H9 (cell line): ENCODE measurements around the gene ANKS1B. TPM values are rescaled to one million over a fixed set of nuclear protein-coding genes. Genes with fewer than 3 reads are reported as not detected.
"Not testable (repeated sequence)": the region's sequence is repeated elsewhere in the genome, so short reads cannot be mapped to it uniquely, and the experiment has no call there.

Experiments
- DNase-seq: peaks from one replicate; pipeline ENCODE4 v3.0.0-alpha.2; 2017
- H2AFZ ChIP-seq: one replicate; pipeline ENCODE4 v1.6.1; 2013; ENCODE audit warnings: mild to moderate bottlenecking, low read length, control low read depth, moderate library complexity
- H2AK5ac ChIP-seq: 2 replicates; pipeline ENCODE4 v1.6.1; 2013; ENCODE audit warnings: low read length, control low read depth, mixed read lengths; ENCODE audit not compliant: insufficient read length
- H2BK120ac ChIP-seq: one replicate; pipeline ENCODE4 v1.6.1; 2013; ENCODE audit warnings: low read depth, mild to moderate bottlenecking, low read length, control low read depth, inconsistent platforms; ENCODE audit not compliant: poor library complexity, severe bottlenecking
- H2BK12ac ChIP-seq: 2 replicates; pipeline ENCODE4 v1.6.1; 2013; ENCODE audit warnings: low read length, control low read depth, mixed read lengths, low read depth; ENCODE audit not compliant: insufficient read length
- H2BK15ac ChIP-seq: 2 replicates; pipeline ENCODE4 v1.6.1; 2013; ENCODE audit warnings: low read depth, low read length, control low read depth
- H2BK20ac ChIP-seq: one replicate; pipeline ENCODE4 v1.6.1; 2013; ENCODE audit warnings: low read depth, mild to moderate bottlenecking, low read length, control low read depth, inconsistent platforms; ENCODE audit not compliant: poor library complexity, severe bottlenecking
- H2BK5ac ChIP-seq: 2 replicates; pipeline ENCODE4 v1.6.1; 2013; ENCODE audit warnings: low read length, control low read depth, mixed read lengths; ENCODE audit not compliant: insufficient read length
- H3K14ac ChIP-seq: 2 replicates; pipeline ENCODE4 v1.6.1; 2013; ENCODE audit warnings: low read length, control low read depth; ENCODE audit not compliant: insufficient read depth
- H3K18ac ChIP-seq: 2 replicates; pipeline ENCODE4 v1.6.1; 2013; ENCODE audit warnings: low read depth, mild to moderate bottlenecking, mixed read lengths, low read length, control low read depth; ENCODE audit not compliant: insufficient read length
- H3K23ac ChIP-seq: 2 replicates; pipeline ENCODE4 v1.6.1; 2013; ENCODE audit warnings: low read length, control low read depth, mixed read lengths, low read depth; ENCODE audit not compliant: insufficient read length
- H3K23me2 ChIP-seq: 2 replicates; pipeline ENCODE4 v1.6.1; 2013; ENCODE audit warnings: low read depth, mild to moderate bottlenecking, mixed read lengths, low read length, control low read depth; ENCODE audit not compliant: insufficient read length, poor library complexity, severe bottlenecking
- H3K27ac ChIP-seq: 2 replicates; pipeline ENCODE4 v1.5.1; 2013; ENCODE audit warnings: low read length, control low read depth, mixed read lengths, low read depth; ENCODE audit not compliant: insufficient read length
- H3K27me3 ChIP-seq: 2 replicates; pipeline ENCODE4 v1.6.1; 2013; ENCODE audit warnings: low read length, control low read depth, inconsistent platforms; ENCODE audit not compliant: insufficient read depth
- H3K4ac ChIP-seq: 2 replicates; pipeline ENCODE4 v1.6.1; 2013; ENCODE audit warnings: low read depth, mild to moderate bottlenecking, control low read depth, inconsistent platforms, low read length, moderate library complexity
- H3K4me1 ChIP-seq: 2 replicates; pipeline ENCODE4 v1.6.1; 2013; ENCODE audit warnings: low read length, control low read depth, inconsistent platforms; ENCODE audit not compliant: insufficient read depth
- H3K4me2 ChIP-seq: 2 replicates; pipeline ENCODE4 v1.6.1; 2013; ENCODE audit warnings: low read length, control low read depth, mixed read lengths; ENCODE audit not compliant: insufficient read length, insufficient read depth
- H3K56ac ChIP-seq: 2 replicates; pipeline ENCODE4 v1.6.1; 2013; ENCODE audit warnings: low read depth, mild to moderate bottlenecking, mixed read lengths, low read length, control low read depth; ENCODE audit not compliant: insufficient read length
- H3K79me1 ChIP-seq: 2 replicates; pipeline ENCODE4 v1.6.1; 2013; ENCODE audit warnings: low read depth, mild to moderate bottlenecking, moderate library complexity, low read length, control low read depth, inconsistent platforms; ENCODE audit not compliant: insufficient read depth, poor library complexity, severe bottlenecking
- H3K79me2 ChIP-seq: 2 replicates; pipeline ENCODE4 v1.6.1; 2013; ENCODE audit warnings: low read length, control low read depth, inconsistent platforms; ENCODE audit not compliant: insufficient read depth
- H3K9ac ChIP-seq: 2 replicates; pipeline ENCODE4 v1.6.1; 2013; ENCODE audit warnings: low read length, control low read depth, mixed read lengths; ENCODE audit not compliant: insufficient read length; ENCODE audit errors: extremely low read depth
- H3K9me3 ChIP-seq: one replicate; pipeline ENCODE4 v1.6.1; 2013; ENCODE audit warnings: low read depth, low read length, inconsistent platforms; ENCODE audit not compliant: control insufficient read depth
- H3T11ph ChIP-seq: one replicate; pipeline ENCODE4 v1.6.1; 2013; ENCODE audit warnings: mild to moderate bottlenecking, low read length, control low read depth, inconsistent platforms
- H4K20me1 ChIP-seq: one replicate; pipeline ENCODE4 v1.6.1; 2013; ENCODE audit not compliant: control insufficient read depth, insufficient read length, insufficient read depth
- H4K5ac ChIP-seq: 2 replicates; pipeline ENCODE4 v1.6.1; 2013; ENCODE audit warnings: low read depth, mild to moderate bottlenecking, mixed read lengths, low read length, control low read depth; ENCODE audit not compliant: insufficient read length
- H4K8ac ChIP-seq: replicated peaks from 2 replicates; pipeline ENCODE4 v1.6.1; 2013; ENCODE audit warnings: low read length, control low read depth, mixed read lengths, low read depth; ENCODE audit not compliant: insufficient read length
- H4K91ac ChIP-seq: 2 replicates; pipeline ENCODE4 v1.6.1; 2013; ENCODE audit warnings: low read depth, mild to moderate bottlenecking, moderate library complexity, mixed read lengths, low read length, control low read depth; ENCODE audit not compliant: insufficient read length
- H3K27ac Mint-ChIP-seq, 3 experiments: 2 replicates in 2 of 3; 3 replicates in 1 of 3; pipeline ENCODE4 v1.8.0; 2020 to 2021; ENCODE audit warnings: mixed read lengths in 3 of 3, mild to moderate bottlenecking in 1 of 3, moderate library complexity in 1 of 3
- H3K27me3 Mint-ChIP-seq: 2 replicates; pipeline ENCODE4 v1.8.0; 2021; ENCODE audit warnings: low read depth, mild to moderate bottlenecking, moderate library complexity, mixed read lengths
- H3K36me3 Mint-ChIP-seq, 3 experiments: 2 replicates in 2 of 3; 3 replicates in 1 of 3; pipeline ENCODE4 v1.8.0; 2020 to 2021; ENCODE audit warnings: low read depth in 3 of 3, mixed read lengths in 3 of 3; ENCODE audit not compliant: insufficient read depth in 1 of 3
- H3K4me1 Mint-ChIP-seq, 2 experiments: 2 replicates each; pipeline ENCODE4 v1.8.0; 2020; ENCODE audit warnings: mixed read lengths in 2 of 2
- H3K4me3 Mint-ChIP-seq, 2 experiments: 2 replicates in 1 of 2; 3 replicates in 1 of 2; pipeline ENCODE4 v1.8.0; 2020 to 2021; ENCODE audit warnings: mild to moderate bottlenecking in 2 of 2, mixed read lengths in 2 of 2, moderate library complexity in 1 of 2
- H3K9me3 Mint-ChIP-seq, 2 experiments: 2 replicates in 1 of 2; 3 replicates in 1 of 2; pipeline ENCODE4 v1.8.0; 2020; ENCODE audit warnings: mild to moderate bottlenecking in 2 of 2, mixed read lengths in 2 of 2, moderate library complexity in 1 of 2
- CTCF ChIP-seq: fragments of 200-600 bp; sonication (generic); conservative IDR thresholded peaks from 3 replicates; pipeline ENCODE4 v1.8.0; 2021; ENCODE audit warnings: antibody characterized with exemption, mild to moderate bottlenecking
- WGBS: extraction: QIAGEN DNeasy Blood & Tissue Kit; methylation state at CpG from one replicate; pipeline ENCODE4 v1.1.7; 2013; ENCODE audit warnings: missing lambda C conversion rate, low lambda C conversion rate, mixed read lengths; ENCODE audit not compliant: insufficient read length; ENCODE audit errors: extremely low coverage; 5-methylcytosine and 5-hydroxymethylcytosine counted together
- total RNA-seq: library from RNA; stranded (reverse); gene quantifications from 2 replicates; pipeline ENCODE4 v1.2.1, GENCODE V29; 2021

Gene ANKS1B
- total RNA-seq, 1 experiment from 2014 or later, result 4.1 TPM

- no peaks in the 10 kb centered on the region for H4K20me1 ChIP-seq
- H3K9me3 ChIP-seq, result no peaks in the 10 kb centered on the region
- no peak overlapping the region for H3K14ac ChIP-seq
- no peak overlapping the region for H2AFZ ChIP-seq
- no peak overlapping the region for H3T11ph ChIP-seq
- DNase-seq, result no peak
- H3K27ac Mint-ChIP-seq, result no peak overlapping the region
- no peak overlapping the region for H3K4ac ChIP-seq
- H3K23me2 ChIP-seq, result no peaks in the 10 kb centered on the region
- H3K9me3 Mint-ChIP-seq, result no peaks in the 10 kb centered on the region
- no peak overlapping the region for H4K91ac ChIP-seq
- WGBS, result no CpG with 5 or more reads among the region's 4 CpGs
- H2BK20ac ChIP-seq, result no peak overlapping the region
- H2BK120ac ChIP-seq, result no peak overlapping the region
- H3K4me3 Mint-ChIP-seq, result no peak overlapping the region
- H4K5ac ChIP-seq, result no peak overlapping the region
- peaks cover 2 to 7% of the 10 kb centered on the region in 2 experiments; a peak in 1 of 4 replicates for H3K4me1 Mint-ChIP-seq
- no peak overlapping the region for H3K56ac ChIP-seq
- no peaks in the 10 kb centered on the region for H3K4me1 ChIP-seq
- H3K36me3 Mint-ChIP-seq, result no peaks in the 10 kb centered on the region
- H2BK15ac ChIP-seq, result no peak overlapping the region
- H3K79me1 ChIP-seq, result no peaks in the 10 kb centered on the region
- no peak overlapping the region for H2BK5ac ChIP-seq
- H3K9ac ChIP-seq, result no peak overlapping the region
- H3K4me2 ChIP-seq, result no peak overlapping the region
- H2AK5ac ChIP-seq, result no peak overlapping the region
- TF ChIP-seq CTCF, result no peak
- H3K18ac ChIP-seq, result no peak overlapping the region
- peaks cover 2% of the 10 kb centered on the region for H3K27me3 Mint-ChIP-seq
- no peaks in the 10 kb centered on the region for H3K27me3 ChIP-seq
- H3K27ac ChIP-seq, result no peak overlapping the region
- H3K23ac ChIP-seq, result no peak overlapping the region
- no peak overlapping the region for H2BK12ac ChIP-seq
- H4K8ac ChIP-seq, result no peak overlapping the region
- no peaks in the 10 kb centered on the region for H3K79me2 ChIP-seq
Measured at GRCh38 chr12:98757455-98757854, 1227.3 kb downstream of the ANKS1B start.

GRCh38 chr12:98755855-98756254 is 1228.9 kb downstream of the ANKS1B start:
- H3K36me3 Mint-ChIP-seq, H2BK20ac ChIP-seq, H2AFZ ChIP-seq, H4K5ac ChIP-seq, H2AK5ac ChIP-seq, H3K27me3 ChIP-seq, H2BK5ac ChIP-seq, H3K4me2 ChIP-seq, H3K9me3 Mint-ChIP-seq, H4K91ac ChIP-seq, H4K20me1 ChIP-seq, H3K56ac ChIP-seq, H3K18ac ChIP-seq, H3K9ac ChIP-seq, H3K9me3 ChIP-seq, H2BK15ac ChIP-seq, H3K14ac ChIP-seq, H3K4me3 Mint-ChIP-seq, H2BK12ac ChIP-seq, H3T11ph ChIP-seq, H3K27ac Mint-ChIP-seq, H3K23me2 ChIP-seq, H3K27ac ChIP-seq, H3K4ac ChIP-seq, H3K23ac ChIP-seq, H3K4me1 Mint-ChIP-seq, H3K4me1 ChIP-seq, H3K27me3 Mint-ChIP-seq, H3K79me1 ChIP-seq, H4K8ac ChIP-seq, H2BK120ac ChIP-seq, H3K79me2 ChIP-seq, DNase-seq: not testable (repeated sequence)
- no CpG with 5 or more reads among the region's 5 CpGs for WGBS
